ENCODE measurements around the gene WDR89. TPM values are rescaled to one million over a fixed set of nuclear protein-coding genes. Genes with fewer than 3 reads are reported as not detected.

Gene WDR89
- polyA plus RNA-seq, 1 experiment, result 2.0 TPM

DNA sequence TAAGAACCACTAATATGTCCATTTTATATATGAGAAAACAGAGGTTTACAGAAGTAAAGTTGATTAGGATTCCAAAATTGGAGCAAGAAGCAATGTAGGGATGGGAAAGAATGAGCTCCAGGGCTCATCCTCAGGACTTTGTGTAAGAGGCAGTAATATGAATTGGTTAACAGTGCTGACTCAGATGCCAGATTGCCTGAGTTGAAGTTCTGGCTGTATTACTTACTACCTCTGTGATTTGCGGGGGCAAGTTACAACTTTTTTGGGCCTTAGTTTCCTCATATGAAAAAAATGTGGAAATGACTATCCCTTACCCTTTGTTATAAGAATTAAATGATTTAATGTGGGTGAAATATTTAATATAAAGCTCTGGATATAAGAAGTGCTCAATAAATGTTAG is 63.4 kb downstream of the WDR89 start:
- Histone ChIP-seq H3K36me3 (ENCODE audit: control insufficient read depth, insufficient read depth, low read length) (no peaks in the 10 kb centered on the region), H3K27me3 (ENCODE audit: control insufficient read depth, insufficient read depth, low read length) (no peaks in the 10 kb centered on the region), H3K4me3 (ENCODE audit: low read depth, low read length) (no peak overlapping the region)
- ChIA-PET CTCF (no interaction called here), POLR2A (interaction anchor here (0.6 kb wide), 1 partner anchor 728 kb away, joined by 8 read pairs; no protein-coding TSS in a partner anchor)
- no peak for DNase-seq (ENCODE audit: low read depth)
- TF ChIP-seq, protein P1, sequence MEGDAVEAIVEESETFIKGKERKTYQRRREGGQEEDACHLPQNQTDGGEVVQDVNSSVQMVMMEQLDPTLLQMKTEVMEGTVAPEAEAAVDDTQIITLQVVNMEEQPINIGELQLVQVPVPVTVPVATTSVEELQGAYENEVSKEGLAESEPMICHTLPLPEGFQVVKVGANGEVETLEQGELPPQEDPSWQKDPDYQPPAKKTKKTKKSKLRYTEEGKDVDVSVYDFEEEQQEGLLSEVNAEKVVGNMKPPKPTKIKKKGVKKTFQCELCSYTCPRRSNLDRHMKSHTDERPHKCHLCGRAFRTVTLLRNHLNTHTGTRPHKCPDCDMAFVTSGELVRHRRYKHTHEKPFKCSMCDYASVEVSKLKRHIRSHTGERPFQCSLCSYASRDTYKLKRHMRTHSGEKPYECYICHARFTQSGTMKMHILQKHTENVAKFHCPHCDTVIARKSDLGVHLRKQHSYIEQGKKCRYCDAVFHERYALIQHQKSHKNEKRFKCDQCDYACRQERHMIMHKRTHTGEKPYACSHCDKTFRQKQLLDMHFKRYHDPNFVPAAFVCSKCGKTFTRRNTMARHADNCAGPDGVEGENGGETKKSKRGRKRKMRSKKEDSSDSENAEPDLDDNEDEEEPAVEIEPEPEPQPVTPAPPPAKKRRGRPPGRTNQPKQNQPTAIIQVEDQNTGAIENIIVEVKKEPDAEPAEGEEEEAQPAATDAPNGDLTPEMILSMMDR (IDR thresholded peaks at IDR 0.05; ENCODE audit: insufficient read depth, low read depth, low read length), result no peak

DNA sequence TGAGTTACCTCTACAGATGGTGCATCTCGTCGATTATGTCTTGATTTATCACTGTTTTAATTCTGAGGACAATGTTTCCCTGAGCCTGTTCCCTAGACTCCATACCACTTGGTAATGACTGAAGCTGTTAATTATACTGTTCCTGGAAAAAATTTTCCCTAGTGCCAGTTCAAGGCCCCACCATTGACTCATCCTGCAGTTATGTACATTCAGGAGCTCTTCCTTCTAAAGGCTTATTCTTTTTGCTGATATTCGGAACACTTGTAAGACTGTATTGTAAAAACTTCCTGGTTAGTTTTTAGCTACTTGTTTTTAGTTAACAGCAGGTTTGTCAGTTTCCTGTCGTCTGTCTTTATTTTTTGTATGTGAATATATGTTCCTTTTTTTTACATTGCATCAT is 68.1 kb downstream of the WDR89 start:
- DNase-seq (ENCODE audit: low read depth), result no peak
- ChIA-PET CTCF (interaction anchor here (1.3 kb wide), 1 partner anchor 16 kb away, joined by 6 read pairs; no protein-coding TSS in a partner anchor), POLR2A (no interaction called here)

GRCh38 chr14:63565448-63565847 is 76.2 kb downstream of the WDR89 start:
- CTCF ChIA-PET, result no interaction called here
- TF ChIP-seq, protein P1 (IDR thresholded peaks at IDR 0.05; ENCODE audit: insufficient read depth, low read depth, low read length), result no peak
- Histone ChIP-seq H3K36me3 (ENCODE audit: control insufficient read depth, insufficient read depth, low read length) (no peaks in the 10 kb centered on the region), H3K27me3 (ENCODE audit: control insufficient read depth, insufficient read depth, low read length) (no peaks in the 10 kb centered on the region), H3K4me3 (ENCODE audit: low read depth, low read length) (no peak overlapping the region)
- POLR2A ChIA-PET, result no interaction called here
- DNase-seq (ENCODE audit: low read depth), result no peak

More for the DNA sequence above, 68.1 kb downstream of the WDR89 start:
- no peak overlapping the region for H3K4me3 ChIP-seq (ENCODE audit: low read depth, low read length)
- H3K36me3 ChIP-seq (ENCODE audit: control insufficient read depth, insufficient read depth, low read length), result no peaks in the 10 kb centered on the region
- no peaks in the 10 kb centered on the region for H3K27me3 ChIP-seq (ENCODE audit: control insufficient read depth, insufficient read depth, low read length)
- TF ChIP-seq, protein P1 (IDR thresholded peaks at IDR 0.05; ENCODE audit: insufficient read depth, low read depth, low read length), result no peak

- ChIA-PET CTCF (interaction anchor here (1.2 to 1.3 kb wide), 2 partner anchors 9 to 20 kb away, joined by 3 to 4 read pairs; no protein-coding TSS in a partner anchor), POLR2A (no interaction called here)
- H3K36me3 ChIP-seq (ENCODE audit: control insufficient read depth, insufficient read depth, low read length), result no peaks in the 10 kb centered on the region
- no peak for DNase-seq (ENCODE audit: low read depth)
- H3K4me3 ChIP-seq (ENCODE audit: low read depth, low read length), result no peak overlapping the region
- no peaks in the 10 kb centered on the region for H3K27me3 ChIP-seq (ENCODE audit: control insufficient read depth, insufficient read depth, low read length)
- TF ChIP-seq, protein P1 (IDR thresholded peaks at IDR 0.05; ENCODE audit: insufficient read depth, low read depth, low read length), result no peak
These were observed 77.4 kb downstream of the WDR89 start for GRCh38 chr14:63564318-63564717.

GRCh38 chr14:63563370-63564026 is 78.2 kb downstream of the WDR89 start:
- Histone ChIP-seq H3K27me3 (ENCODE audit: control insufficient read depth, insufficient read depth, low read length) (no peaks in the 10 kb centered on the region), H3K4me3 (ENCODE audit: low read depth, low read length) (no peak overlapping the region), H3K36me3 (ENCODE audit: control insufficient read depth, insufficient read depth, low read length) (no peaks in the 10 kb centered on the region)
- TF ChIP-seq, protein P1 (IDR thresholded peaks at IDR 0.05; ENCODE audit: insufficient read depth, low read depth, low read length), result no peak
- ChIA-PET POLR2A (no interaction called here), CTCF (interaction anchor here (1.3 kb wide), 1 partner anchor 19 kb away, joined by 3 read pairs; no protein-coding TSS in a partner anchor)
- DNase-seq (ENCODE audit: low read depth), result no peak

All from BJ (cell line).